ENCODE data around the gene GMEB1. TPM values are rescaled to one million over a fixed set of nuclear protein-coding genes. Genes with fewer than 3 reads are reported as not detected.

GMEB1 gene
- total and polyA plus RNA-seq, 2 donors (not counting 3 experiments of a cell fraction or from before 2014, with no cell fraction given): 8.1 to 16.0 TPM

DNA sequence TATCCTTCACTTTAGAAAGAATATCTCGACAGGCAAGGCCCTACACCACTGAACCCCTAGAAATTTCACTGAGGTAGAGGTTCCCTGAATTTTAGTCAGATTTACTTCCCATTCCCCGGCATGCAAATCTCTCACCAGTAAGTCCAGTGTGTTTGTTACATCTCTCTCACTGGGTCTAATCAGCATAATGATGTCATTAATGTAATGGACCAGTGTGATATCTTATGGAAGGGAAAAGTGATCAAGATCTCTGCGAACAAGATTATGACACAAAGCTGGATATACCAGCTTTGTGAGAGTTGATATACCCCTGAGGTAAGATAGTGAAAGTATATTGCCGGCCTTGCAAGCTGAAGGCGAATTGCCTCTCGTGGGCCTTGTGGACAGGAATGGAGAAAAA lies 12.2 kb upstream of the GMEB1 start:
- Histone ChIP-seq H3K4me3 (replicated peaks in 1 of 3; ENCODE audit: insufficient read depth in 1 of 3, low read depth in 1 of 3, low read length in 3 of 3) (no peak overlapping the region), H2AFZ (ENCODE audit: low read depth, low read length) (no peak overlapping the region), H3K27me3 (ENCODE audit: control insufficient read depth in 2 of 2, insufficient read depth in 2 of 2, low read length in 2 of 2) (no peaks in the 10 kb centered on the region), H3K4me2 (ENCODE audit: insufficient read depth, low read length) (no peak overlapping the region), H3K4me1 (ENCODE audit: control insufficient read depth, extremely low read depth, insufficient read depth, low read length) (no peaks in the 10 kb centered on the region), H4K20me1 (replicated peaks; ENCODE audit: control insufficient read depth, extremely low read depth, insufficient read depth, low read length) (no peaks in the 10 kb centered on the region), H3K79me2 (ENCODE audit: control insufficient read depth, insufficient read depth, low read length) (no peaks in the 10 kb centered on the region), H3K9ac (replicated peaks; ENCODE audit: extremely low read depth, insufficient read depth, low read length) (no peak overlapping the region), H3K36me3 (ENCODE audit: control insufficient read depth in 2 of 2, extremely low read depth in 1 of 2, insufficient read depth in 2 of 2, low read length in 2 of 2) (no peaks in the 10 kb centered on the region), H3K27ac (ENCODE audit: insufficient read depth, low read depth, low read length) (no peak overlapping the region), H3K9me3 (replicated peaks; ENCODE audit: control insufficient read depth, insufficient read depth, low read length) (no peaks in the 10 kb centered on the region), H3K9me1 (replicated peaks; ENCODE audit: control insufficient read depth, extremely low read depth, insufficient read depth, low read length) (no peaks in the 10 kb centered on the region)
- intact Hi-C loops (cut with micrococcal nuclease) (no loop called here), dilution Hi-C loops (cut with MboI; ENCODE audit: extremely low pct_ligation_motif_present, low sequenced_read_pairs) (no loop called here)
- ChIA-PET CTCF (interaction anchor here (0.7 to 2.6 kb wide), 2 partner anchors 16 to 221 kb away, joined by 3 to 18 read pairs; no protein-coding TSS in a partner anchor), POLR2A (no interaction called here)
- BruUV-seq (replicated peaks): no TSS peak
- TF ChIP-seq POLR2AphosphoS5 (IDR thresholded peaks at IDR 0.05; ENCODE audit: insufficient read depth, low read depth, low read length) (no peak), GATA2 (IDR thresholded peaks at IDR 0.05; ENCODE audit: insufficient read depth, insufficient read length, low read depth, low read length) (no peak), EZH2 (IDR thresholded peaks at IDR 0.05; ENCODE audit: borderline replicate concordance, low read depth, low read length, severe bottlenecking) (no peak), MYC (IDR thresholded peaks at IDR 0.05; ENCODE audit: low read depth, low read length) (no peak), FOS (IDR thresholded peaks at IDR 0.05; ENCODE audit: borderline replicate concordance, insufficient read depth, low read length) (no peak), POLR2A (IDR thresholded peaks at IDR 0.05; ENCODE audit: low read depth, low read length) (no peak), JUN (IDR thresholded peaks at IDR 0.05; ENCODE audit: borderline replicate concordance, insufficient read depth, insufficient read length, low read depth) (no peak)
- TF ChIP-seq, protein P1, sequence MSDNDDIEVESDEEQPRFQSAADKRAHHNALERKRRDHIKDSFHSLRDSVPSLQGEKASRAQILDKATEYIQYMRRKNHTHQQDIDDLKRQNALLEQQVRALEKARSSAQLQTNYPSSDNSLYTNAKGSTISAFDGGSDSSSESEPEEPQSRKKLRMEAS (IDR thresholded peaks at IDR 0.05; ENCODE audit: insufficient read depth, insufficient read length): no peak
- TF ChIP-seq, protein P2, sequence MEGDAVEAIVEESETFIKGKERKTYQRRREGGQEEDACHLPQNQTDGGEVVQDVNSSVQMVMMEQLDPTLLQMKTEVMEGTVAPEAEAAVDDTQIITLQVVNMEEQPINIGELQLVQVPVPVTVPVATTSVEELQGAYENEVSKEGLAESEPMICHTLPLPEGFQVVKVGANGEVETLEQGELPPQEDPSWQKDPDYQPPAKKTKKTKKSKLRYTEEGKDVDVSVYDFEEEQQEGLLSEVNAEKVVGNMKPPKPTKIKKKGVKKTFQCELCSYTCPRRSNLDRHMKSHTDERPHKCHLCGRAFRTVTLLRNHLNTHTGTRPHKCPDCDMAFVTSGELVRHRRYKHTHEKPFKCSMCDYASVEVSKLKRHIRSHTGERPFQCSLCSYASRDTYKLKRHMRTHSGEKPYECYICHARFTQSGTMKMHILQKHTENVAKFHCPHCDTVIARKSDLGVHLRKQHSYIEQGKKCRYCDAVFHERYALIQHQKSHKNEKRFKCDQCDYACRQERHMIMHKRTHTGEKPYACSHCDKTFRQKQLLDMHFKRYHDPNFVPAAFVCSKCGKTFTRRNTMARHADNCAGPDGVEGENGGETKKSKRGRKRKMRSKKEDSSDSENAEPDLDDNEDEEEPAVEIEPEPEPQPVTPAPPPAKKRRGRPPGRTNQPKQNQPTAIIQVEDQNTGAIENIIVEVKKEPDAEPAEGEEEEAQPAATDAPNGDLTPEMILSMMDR (IDR thresholded peaks at IDR 0.05; ENCODE audit: extremely low read depth in 1 of 2, insufficient read depth in 1 of 2, low read depth in 1 of 2, low read length in 2 of 2): no peak
- FAIRE-seq (no peak), DNase-seq (ENCODE audit: low read depth, low spot score) (no peak)
